Upper lobe of left lung (tissue), 4 donors: Measurements from ENCODE around the gene PIK3C2G.

Experiments used
- EP300 ChIP-seq, 4 donors: sonication (generic); formaldehyde crosslinking; IDR thresholded peaks; one replicate each; pipeline ENCODE4 v1.5.1; 2017; ENCODE audit warnings: antibody characterized with exemption in 4 of 4, control low read depth in 2 of 4
- POLR2A ChIP-seq, 4 donors: fragments of 450-650 bp; IDR thresholded peaks; one replicate each; pipeline ENCODE4 v1.5.1; 2016 to 2017; ENCODE audit warnings: antibody characterized with exemption in 4 of 4, mild to moderate bottlenecking in 2 of 4

- TF ChIP-seq EP300 (IDR thresholded peaks at IDR 0.05) (no peak), POLR2A (IDR thresholded peaks at IDR 0.05) (no peak)
Measured at GRCh38 chr12:18487509-18487908, 226.2 kb downstream of the PIK3C2G start.
